HEK293 (cell line): ENCODE data around the gene LAMP1.

ENCODE experiments used
- ZNF138 ChIP-seq: fragments of 450-650 bp; formaldehyde crosslinking; IDR thresholded peaks from 2 replicates; pipeline ENCODE4 v1.5.1; 2016; ENCODE audit warnings: missing biosample characterization, missing genetic modification characterization, borderline replicate concordance
- TF ChIP-seq, protein P1 (sequence below): fragments of 450-650 bp; formaldehyde crosslinking; IDR thresholded peaks from 2 replicates; pipeline ENCODE4 v1.5.1; 2016; ENCODE audit warnings: missing biosample characterization, missing genetic modification characterization
- TF ChIP-seq, protein P2 (sequence below): fragments of 450-650 bp; formaldehyde crosslinking; IDR thresholded peaks from 2 replicates; pipeline ENCODE4 v1.5.1; 2016; ENCODE audit warnings: missing biosample characterization, missing genetic modification characterization, low read depth

- TF ChIP-seq, protein P1, sequence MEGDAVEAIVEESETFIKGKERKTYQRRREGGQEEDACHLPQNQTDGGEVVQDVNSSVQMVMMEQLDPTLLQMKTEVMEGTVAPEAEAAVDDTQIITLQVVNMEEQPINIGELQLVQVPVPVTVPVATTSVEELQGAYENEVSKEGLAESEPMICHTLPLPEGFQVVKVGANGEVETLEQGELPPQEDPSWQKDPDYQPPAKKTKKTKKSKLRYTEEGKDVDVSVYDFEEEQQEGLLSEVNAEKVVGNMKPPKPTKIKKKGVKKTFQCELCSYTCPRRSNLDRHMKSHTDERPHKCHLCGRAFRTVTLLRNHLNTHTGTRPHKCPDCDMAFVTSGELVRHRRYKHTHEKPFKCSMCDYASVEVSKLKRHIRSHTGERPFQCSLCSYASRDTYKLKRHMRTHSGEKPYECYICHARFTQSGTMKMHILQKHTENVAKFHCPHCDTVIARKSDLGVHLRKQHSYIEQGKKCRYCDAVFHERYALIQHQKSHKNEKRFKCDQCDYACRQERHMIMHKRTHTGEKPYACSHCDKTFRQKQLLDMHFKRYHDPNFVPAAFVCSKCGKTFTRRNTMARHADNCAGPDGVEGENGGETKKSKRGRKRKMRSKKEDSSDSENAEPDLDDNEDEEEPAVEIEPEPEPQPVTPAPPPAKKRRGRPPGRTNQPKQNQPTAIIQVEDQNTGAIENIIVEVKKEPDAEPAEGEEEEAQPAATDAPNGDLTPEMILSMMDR (tag by site-specific recombination): no peak
- no peak for TF ChIP-seq ZNF138 (tag by site-specific recombination)
- TF ChIP-seq, protein P2, sequence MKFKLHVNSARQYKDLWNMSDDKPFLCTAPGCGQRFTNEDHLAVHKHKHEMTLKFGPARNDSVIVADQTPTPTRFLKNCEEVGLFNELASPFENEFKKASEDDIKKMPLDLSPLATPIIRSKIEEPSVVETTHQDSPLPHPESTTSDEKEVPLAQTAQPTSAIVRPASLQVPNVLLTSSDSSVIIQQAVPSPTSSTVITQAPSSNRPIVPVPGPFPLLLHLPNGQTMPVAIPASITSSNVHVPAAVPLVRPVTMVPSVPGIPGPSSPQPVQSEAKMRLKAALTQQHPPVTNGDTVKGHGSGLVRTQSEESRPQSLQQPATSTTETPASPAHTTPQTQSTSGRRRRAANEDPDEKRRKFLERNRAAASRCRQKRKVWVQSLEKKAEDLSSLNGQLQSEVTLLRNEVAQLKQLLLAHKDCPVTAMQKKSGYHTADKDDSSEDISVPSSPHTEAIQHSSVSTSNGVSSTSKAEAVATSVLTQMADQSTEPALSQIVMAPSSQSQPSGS (tag by site-specific recombination): no peak
Observed at GRCh38 chr13:113365971-113366588, 69.0 kb downstream of the LAMP1 start.
